ENCODE measurements around the gene CCDC171.

DNA sequence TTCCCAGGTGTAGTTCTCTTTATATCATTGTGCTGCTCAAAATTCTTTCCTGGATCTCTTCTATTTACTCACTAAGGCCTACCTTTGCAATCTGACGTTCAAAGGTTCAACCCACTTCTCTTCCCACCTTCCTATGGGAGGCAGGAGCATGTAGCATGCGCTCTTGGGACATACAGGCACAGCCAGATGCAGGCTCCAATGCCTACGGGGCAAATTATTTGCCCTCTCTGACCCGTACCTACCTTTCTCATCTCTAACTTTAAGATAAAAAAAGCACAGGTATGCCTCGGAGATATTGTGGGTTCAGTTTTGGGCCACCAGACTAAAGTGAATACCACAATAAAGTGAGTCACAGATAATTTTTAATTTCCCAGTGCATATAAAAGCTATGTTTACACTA lies 460.5 kb downstream of the CCDC171 start:
- TF ChIP-seq EZH2 (IDR thresholded peaks at IDR 0.05) (no peak), POLR2AphosphoS5 (IDR thresholded peaks at IDR 0.05; ENCODE audit: borderline replicate concordance, low read depth, low read length) (no peak), FOXP2 (optimal IDR thresholded peaks at IDR 0.05; ENCODE audit: control extremely low read depth, extremely low read length, insufficient read depth) (no peak)

Measured in SK-N-MC (cell line).